Bronchial epithelial cell (primary cell): ENCODE results near the gene CLK3. TPM values are rescaled to one million over a fixed set of nuclear protein-coding genes. Genes with fewer than 3 reads are reported as not detected.

ENCODE experiments used
- DNase-seq: peaks from one replicate; pipeline ENCODE4 v3.0.0-alpha.2; 2010; ENCODE audit warnings: low read depth
- FAIRE-seq: peaks from 2 replicates; lab custom pipeline; 2011; peaks lifted over from hg19 to GRCh38; lab: Jason Lieb, UNC
- H3K27me3 ChIP-seq: 2 replicates; pipeline ENCODE4 v1.5.1; 2011; ENCODE audit warnings: low read length; ENCODE audit not compliant: control insufficient read depth, insufficient read depth
- H3K36me3 ChIP-seq: 2 replicates; pipeline ENCODE4 v1.5.1; 2011; ENCODE audit warnings: low read length; ENCODE audit not compliant: control insufficient read depth, insufficient read depth
- H3K4me3 ChIP-seq: 2 replicates; pipeline ENCODE4 v1.5.1; 2011; ENCODE audit warnings: mild to moderate bottlenecking, low read depth, low read length, control low read depth
- total RNA-seq: library from RNA; depleted of rRNA; stranded (reverse); fragments of >200 nt; gene quantifications from 2 replicates; pipeline ENCODE4 v1.2.1, GENCODE V29; 2014
- TF ChIP-seq, protein P1 (sequence below): IDR thresholded peaks from 2 replicates; pipeline ENCODE4 v1.5.1; 2011; ENCODE audit warnings: mild to moderate bottlenecking, moderate library complexity, low read length, control low read depth, inconsistent platforms; ENCODE audit not compliant: insufficient read depth, severe bottlenecking

CLK3 gene
- total RNA-seq, 1 donor from 2014 or later: 115 TPM

DNA sequence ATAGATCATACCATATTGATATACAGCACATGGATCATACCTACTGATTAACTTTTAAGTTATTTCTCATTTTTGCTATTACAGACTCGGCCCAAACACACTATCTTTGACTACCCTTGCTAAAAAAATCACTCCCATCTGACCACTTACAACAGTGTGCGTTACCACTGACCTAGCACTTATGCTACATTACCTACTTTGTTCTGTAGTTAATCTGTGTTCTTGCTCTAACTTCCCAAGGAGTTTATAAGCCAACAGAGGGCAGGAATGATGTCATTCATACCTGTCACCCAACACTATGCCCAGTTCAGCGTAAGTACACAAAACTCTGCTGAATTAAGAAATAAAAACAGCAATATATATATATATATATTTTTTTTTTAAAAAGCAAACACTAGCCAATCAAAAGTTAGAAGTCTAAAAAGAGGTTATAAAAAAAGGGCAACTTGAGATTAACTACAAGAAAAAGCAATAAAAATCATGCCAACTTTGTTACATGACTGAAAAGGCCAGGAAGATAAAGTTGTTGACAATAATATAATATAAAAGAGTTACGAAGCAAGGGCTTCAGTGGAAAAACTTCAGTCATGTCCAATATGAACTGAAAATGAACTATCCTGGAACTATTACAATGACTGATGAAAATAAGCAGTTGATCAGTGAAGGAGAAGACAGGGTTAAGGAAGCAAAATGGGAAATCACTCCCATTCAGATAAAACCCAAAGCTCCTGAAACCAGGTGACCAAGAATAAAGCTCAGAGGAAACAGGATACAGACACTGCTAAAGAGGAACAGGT is 46.6 kb downstream of the CLK3 start:
- no peak for FAIRE-seq
- H3K4me3 ChIP-seq: no peak overlapping the region
- no peaks in the 10 kb centered on the region for H3K36me3 ChIP-seq
- no peak for DNase-seq
- TF ChIP-seq, protein P1, sequence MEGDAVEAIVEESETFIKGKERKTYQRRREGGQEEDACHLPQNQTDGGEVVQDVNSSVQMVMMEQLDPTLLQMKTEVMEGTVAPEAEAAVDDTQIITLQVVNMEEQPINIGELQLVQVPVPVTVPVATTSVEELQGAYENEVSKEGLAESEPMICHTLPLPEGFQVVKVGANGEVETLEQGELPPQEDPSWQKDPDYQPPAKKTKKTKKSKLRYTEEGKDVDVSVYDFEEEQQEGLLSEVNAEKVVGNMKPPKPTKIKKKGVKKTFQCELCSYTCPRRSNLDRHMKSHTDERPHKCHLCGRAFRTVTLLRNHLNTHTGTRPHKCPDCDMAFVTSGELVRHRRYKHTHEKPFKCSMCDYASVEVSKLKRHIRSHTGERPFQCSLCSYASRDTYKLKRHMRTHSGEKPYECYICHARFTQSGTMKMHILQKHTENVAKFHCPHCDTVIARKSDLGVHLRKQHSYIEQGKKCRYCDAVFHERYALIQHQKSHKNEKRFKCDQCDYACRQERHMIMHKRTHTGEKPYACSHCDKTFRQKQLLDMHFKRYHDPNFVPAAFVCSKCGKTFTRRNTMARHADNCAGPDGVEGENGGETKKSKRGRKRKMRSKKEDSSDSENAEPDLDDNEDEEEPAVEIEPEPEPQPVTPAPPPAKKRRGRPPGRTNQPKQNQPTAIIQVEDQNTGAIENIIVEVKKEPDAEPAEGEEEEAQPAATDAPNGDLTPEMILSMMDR: no peak
- no peaks in the 10 kb centered on the region for H3K27me3 ChIP-seq

- FAIRE-seq (no peak), DNase-seq (no peak)
- H3K36me3 ChIP-seq: no peaks in the 10 kb centered on the region
- TF ChIP-seq, protein P1: no peak
- no peak overlapping the region for H3K4me3 ChIP-seq
- no peaks in the 10 kb centered on the region for H3K27me3 ChIP-seq
Measured at GRCh38 chr15:74663303-74664027, 47.8 kb downstream of the CLK3 start.

DNA sequence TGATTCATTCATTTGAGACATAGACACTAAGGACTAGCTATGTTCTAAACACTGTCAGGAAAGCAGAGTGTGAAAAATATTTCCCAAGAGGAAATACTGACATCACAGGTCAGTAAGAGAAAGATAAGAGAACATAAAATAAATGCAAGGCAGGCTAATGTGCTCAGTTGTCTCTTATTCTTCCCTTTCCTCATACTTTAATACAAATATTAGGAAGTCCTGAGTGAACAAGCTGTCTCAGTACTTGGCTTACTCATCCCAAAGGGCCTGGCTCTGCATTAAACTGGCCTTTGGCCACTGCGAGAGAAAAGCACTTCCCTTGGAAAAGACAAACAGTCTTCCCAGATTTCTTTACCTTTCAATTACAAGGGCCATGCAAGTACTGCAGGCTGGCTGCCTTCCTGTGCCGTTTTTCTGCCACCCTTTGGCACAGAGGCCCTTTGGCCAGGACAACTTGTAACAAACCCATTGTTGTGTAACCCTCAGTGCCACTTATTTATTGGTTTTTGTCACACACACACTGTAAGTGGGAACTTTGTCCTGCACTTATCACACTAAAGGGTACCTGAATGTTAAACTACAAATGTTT is 48.5 kb downstream of the CLK3 start:
- Histone ChIP-seq H3K27me3 (no peaks in the 10 kb centered on the region), H3K36me3 (no peaks in the 10 kb centered on the region), H3K4me3 (no peak overlapping the region)
- DNase-seq (peak; percentile 54), FAIRE-seq (peak; percentile 77)
- TF ChIP-seq, protein P1: no peak

- no peak for DNase-seq
- TF ChIP-seq, protein P1: no peak
- Histone ChIP-seq H3K4me3 (no peak overlapping the region), H3K36me3 (no peaks in the 10 kb centered on the region), H3K27me3 (no peaks in the 10 kb centered on the region)
- FAIRE-seq: no peak
Measured at GRCh38 chr15:74664670-74665069, 49.0 kb downstream of the CLK3 start.

GRCh38 chr15:74667975-74668374 is 52.3 kb downstream of the CLK3 start:
- TF ChIP-seq, protein P1: no peak
- Histone ChIP-seq H3K4me3 (no peak overlapping the region), H3K36me3 (peaks cover 1% of the 10 kb centered on the region), H3K27me3 (no peaks in the 10 kb centered on the region)
- DNase-seq (no peak), FAIRE-seq (no peak)
